Iris pigment epithelial cell (primary cell): ENCODE measurements around the gene CMIP.
A peak's percentile ranks its signal among the peaks of the same experiment; 100 is the strongest.
"Not testable (repeated sequence)": the region's sequence is repeated elsewhere in the genome, so short reads cannot be mapped to it uniquely, and the experiment has no call there.

Experiments used
- DNase-seq: peaks from one replicate; pipeline ENCODE4 v3.0.0-alpha.2; 2011; ENCODE audit warnings: low read depth

The CMIP gene

GRCh38 chr16:81421536-81421935, 23.1 kb upstream of the CMIP start:
- no peak for DNase-seq

- not testable (repeated sequence) for DNase-seq
Observed at GRCh38 chr16:81422153-81422552, 22.5 kb upstream of the CMIP start.

- DNase-seq = no peak
Observed at GRCh38 chr16:81424771-81425170, 19.8 kb upstream of the CMIP start.

GRCh38 chr16:81427219-81427618, 17.4 kb upstream of the CMIP start:
- DNase-seq = no peak

- DNase-seq = peak; percentile 50
Observed at GRCh38 chr16:81429045-81429521, 15.5 kb upstream of the CMIP start.

GRCh38 chr16:81431554-81432353, 12.9 kb upstream of the CMIP start:
- DNase-seq = peak; percentile 56

GRCh38 chr16:81432937-81433557, 11.6 kb upstream of the CMIP start:
- DNase-seq = no peak

GRCh38 chr16:81435103-81435502, 9.5 kb upstream of the CMIP start:
- no peak for DNase-seq

- DNase-seq = no peak
Observed at GRCh38 chr16:81435567-81435966, 9.0 kb upstream of the CMIP start.

GRCh38 chr16:81436386-81436785, 8.2 kb upstream of the CMIP start:
- DNase-seq = peak; percentile 51

GRCh38 chr16:81437865-81438264, 6.7 kb upstream of the CMIP start:
- DNase-seq = no peak

GRCh38 chr16:81440888-81441761, 3.5 kb upstream of the CMIP start:
- no peak for DNase-seq

- no peak for DNase-seq
Observed at GRCh38 chr16:81442220-81442915, 2.2 kb upstream of the CMIP start.

GRCh38 chr16:81442916-81443687, 1.5 kb upstream of the CMIP start:
- DNase-seq = no peak

GRCh38 chr16:81443688-81444447, 740 bp upstream of the CMIP start:
- no peak for DNase-seq

- peak; percentile 34 for DNase-seq
Observed at GRCh38 chr16:81445143-81445961, 744 bp downstream of the CMIP start.

GRCh38 chr16:81445966-81446906, 1.6 kb downstream of the CMIP start:
- no peak for DNase-seq

- no peak for DNase-seq
Observed at GRCh38 chr16:81446907-81447268, 2.3 kb downstream of the CMIP start.
